Right renal cortex interstitium (tissue), 3 donors: ENCODE results near the gene ESYT1. TPM values are rescaled to one million over a fixed set of nuclear protein-coding genes. Genes with fewer than 3 reads are reported as not detected.

Source experiments
- DNase-seq, 3 donors: peaks; one replicate each; pipeline ENCODE4 v3.0.0-alpha.2; 2013; ENCODE audit warnings: low read depth in 3 of 3, low spot score in 2 of 3
- polyA plus RNA-seq, 3 donors: library from polyadenylated mRNA; unstranded; fragments of 120-200 nt; gene quantifications; one replicate each; pipeline ENCODE4 v1.2.1, GENCODE V29; 2013; ENCODE audit not compliant: insufficient read length in 3 of 3

Gene ESYT1, protein sequence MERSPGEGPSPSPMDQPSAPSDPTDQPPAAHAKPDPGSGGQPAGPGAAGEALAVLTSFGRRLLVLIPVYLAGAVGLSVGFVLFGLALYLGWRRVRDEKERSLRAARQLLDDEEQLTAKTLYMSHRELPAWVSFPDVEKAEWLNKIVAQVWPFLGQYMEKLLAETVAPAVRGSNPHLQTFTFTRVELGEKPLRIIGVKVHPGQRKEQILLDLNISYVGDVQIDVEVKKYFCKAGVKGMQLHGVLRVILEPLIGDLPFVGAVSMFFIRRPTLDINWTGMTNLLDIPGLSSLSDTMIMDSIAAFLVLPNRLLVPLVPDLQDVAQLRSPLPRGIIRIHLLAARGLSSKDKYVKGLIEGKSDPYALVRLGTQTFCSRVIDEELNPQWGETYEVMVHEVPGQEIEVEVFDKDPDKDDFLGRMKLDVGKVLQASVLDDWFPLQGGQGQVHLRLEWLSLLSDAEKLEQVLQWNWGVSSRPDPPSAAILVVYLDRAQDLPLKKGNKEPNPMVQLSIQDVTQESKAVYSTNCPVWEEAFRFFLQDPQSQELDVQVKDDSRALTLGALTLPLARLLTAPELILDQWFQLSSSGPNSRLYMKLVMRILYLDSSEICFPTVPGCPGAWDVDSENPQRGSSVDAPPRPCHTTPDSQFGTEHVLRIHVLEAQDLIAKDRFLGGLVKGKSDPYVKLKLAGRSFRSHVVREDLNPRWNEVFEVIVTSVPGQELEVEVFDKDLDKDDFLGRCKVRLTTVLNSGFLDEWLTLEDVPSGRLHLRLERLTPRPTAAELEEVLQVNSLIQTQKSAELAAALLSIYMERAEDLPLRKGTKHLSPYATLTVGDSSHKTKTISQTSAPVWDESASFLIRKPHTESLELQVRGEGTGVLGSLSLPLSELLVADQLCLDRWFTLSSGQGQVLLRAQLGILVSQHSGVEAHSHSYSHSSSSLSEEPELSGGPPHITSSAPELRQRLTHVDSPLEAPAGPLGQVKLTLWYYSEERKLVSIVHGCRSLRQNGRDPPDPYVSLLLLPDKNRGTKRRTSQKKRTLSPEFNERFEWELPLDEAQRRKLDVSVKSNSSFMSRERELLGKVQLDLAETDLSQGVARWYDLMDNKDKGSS
- 10 to 100 TPM; 75.1 to 82.9 (median 77.6) TPM for polyA plus RNA-seq

DNA sequence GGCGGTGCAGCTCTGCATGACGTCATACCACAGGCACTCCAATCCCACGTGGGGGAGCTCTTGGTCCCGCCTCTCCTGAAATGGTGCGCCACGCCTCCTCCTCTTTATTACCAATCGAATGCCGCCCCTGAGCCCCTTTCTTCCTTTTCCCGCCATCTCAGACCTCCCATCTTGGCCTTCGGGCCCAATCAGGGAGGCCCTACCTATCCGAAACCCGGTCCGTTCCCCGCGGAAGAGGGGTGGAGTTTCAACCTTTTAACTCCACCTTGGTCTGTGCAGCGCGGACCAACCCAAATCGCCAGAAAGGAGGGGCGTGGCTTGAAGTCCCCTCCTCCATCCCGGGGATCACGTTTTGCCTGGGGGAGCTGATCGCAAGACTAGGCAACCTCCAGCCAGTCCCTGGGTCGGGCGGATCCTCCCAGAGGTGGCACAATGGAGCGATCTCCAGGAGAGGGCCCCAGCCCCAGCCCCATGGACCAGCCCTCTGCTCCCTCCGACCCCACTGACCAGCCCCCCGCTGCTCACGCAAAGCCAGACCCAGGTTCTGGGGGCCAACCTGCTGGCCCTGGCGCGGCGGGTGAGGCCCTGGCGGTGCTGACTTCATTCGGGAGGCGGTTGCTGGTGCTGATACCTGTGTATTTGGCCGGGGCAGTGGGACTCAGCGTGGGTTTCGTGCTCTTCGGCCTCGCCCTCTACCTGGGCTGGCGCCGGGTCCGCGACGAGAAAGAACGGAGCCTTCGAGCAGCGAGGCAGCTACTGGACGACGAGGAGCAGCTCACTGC lies at the start of gene ESYT1:
Gene ESYT1, plus strand, starts transcription at position 380 of the 782 bp plus-strand sequence. Its CDS starts 53 bp downstream, at position 433.
- peak; percentile 98 to 100 (median 98) for DNase-seq

DNA sequence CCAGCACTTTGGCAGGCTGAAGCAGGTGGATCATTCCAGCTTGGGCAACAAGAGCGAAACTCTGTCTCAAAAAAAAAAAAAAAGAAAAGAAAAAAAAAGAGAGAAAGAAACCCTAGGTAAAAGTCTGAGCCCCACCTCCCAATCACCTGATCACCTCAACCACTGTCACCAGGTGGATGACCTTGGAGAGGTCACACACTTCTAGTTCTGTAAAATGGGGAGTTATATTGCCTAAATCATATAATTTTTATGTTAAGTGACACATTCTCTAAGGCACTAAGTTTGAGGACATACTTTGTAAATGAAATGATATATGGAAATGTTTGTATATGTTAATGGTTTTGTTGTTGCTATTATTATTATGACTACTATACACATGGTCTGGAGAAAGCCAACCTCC lies 49.6 kb upstream of the ESYT1 start:
- DNase-seq = no peak

DNA sequence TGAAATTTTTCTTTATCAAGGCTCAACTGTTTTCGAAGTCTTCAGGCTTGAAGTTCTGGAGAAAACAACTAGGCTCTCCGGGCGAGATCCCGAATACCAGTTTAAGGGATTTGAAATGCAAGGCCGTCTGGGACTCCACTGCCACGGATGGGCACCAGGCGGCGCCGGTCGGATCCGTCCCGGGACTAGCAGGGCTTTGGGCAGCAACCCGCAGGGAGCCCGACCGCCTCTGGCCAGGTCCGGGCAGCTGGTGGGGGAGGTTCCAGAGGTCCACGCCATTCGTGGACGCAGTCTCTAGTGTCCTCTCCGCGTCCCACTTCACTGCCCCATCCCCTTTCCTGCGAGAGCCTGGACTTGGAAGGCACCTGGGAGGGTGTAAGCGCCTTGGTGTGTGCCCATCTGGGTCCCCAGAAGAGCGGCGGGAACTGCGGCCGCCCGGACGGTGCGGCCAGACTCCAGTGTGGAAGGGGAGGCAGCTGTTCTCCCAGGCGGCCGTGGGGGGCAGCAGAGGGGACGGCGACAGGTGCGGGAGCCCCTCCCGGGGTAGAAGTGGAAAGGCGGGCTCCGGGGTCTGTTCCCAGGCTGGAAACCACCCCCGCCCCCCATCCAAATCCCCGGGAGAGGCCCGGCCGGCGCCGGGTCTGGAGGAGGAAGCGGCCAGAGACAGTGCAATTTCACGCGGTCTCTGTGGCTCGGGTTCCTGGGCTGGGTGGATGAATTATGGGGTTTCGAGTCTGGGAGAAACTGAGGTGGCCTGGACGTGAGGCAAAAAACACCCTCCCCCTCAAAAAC lies 48.9 kb upstream of the ESYT1 start:
- peak in 2 of 3 donors; percentile 52 to 68 for DNase-seq

DNA sequence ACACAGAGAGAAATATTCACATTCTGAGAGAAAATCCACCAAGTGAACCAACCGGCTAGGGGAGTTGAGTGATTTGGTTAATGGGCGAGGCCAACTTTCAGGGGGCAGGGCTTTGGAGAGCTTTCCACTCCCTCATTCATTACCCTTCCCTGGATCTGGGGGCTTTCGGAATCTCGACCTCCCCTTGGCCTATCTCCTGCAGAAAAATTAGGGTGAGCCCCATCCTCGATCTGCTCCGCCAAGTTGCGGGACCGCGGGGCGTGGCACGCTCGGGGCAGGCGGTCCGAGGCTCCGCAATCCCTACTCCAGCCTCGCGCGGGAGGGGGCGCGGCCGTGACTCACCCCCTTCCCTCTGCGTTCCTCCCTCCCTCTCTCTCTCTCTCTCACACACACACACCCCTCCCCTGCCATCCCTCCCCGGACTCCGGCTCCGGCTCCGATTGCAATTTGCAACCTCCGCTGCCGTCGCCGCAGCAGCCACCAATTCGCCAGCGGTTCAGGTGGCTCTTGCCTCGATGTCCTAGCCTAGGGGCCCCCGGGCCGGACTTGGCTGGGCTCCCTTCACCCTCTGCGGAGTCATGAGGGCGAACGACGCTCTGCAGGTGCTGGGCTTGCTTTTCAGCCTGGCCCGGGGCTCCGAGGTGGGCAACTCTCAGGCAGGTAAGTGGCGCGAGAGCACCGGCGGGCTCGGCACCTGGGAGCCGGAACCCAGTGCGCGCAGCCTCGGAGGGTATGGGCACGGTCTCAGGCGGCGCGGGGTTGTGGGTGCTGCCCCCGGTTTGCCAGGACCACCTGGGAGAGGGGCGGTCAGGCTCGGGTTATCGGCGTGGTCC lies 48.1 kb upstream of the ESYT1 start, which contains the start of gene ERBB3:
Gene ERBB3, plus strand, starts transcription at position 443 of the 833 bp plus-strand sequence. Its CDS starts 136 bp downstream, at position 579.
- DNase-seq = peak in 2 of 3 donors; percentile 57 to 72

DNA sequence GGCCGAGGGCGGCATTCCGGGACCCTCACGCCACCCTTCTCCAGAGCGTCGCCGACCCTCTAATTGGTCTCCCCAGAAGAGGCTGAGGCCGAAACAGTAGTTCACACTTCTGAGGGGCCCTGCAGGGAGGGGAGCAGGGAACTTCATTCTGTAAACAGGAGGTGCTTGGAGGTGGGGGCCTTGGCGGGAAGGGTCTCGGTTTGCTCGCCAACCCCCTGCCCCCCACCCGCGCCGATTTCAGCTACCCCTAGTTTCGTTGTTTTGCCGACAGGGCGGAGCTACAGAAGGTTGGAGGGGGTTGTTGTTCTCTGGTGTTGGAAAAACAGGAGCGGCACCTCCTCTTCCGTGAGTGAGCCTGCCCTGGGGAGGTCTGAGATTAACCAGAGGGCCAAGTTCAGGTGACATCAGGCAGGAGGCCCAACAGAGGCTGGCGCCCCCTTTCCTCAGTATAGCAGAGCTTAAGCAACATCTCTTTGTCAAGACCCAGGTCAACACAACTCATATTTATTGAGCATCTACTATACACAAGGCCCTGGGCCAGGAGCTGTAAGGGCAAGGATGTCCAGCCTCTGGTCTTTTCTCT lies 47.4 kb upstream of the ESYT1 start:
- DNase-seq = no peak

DNA sequence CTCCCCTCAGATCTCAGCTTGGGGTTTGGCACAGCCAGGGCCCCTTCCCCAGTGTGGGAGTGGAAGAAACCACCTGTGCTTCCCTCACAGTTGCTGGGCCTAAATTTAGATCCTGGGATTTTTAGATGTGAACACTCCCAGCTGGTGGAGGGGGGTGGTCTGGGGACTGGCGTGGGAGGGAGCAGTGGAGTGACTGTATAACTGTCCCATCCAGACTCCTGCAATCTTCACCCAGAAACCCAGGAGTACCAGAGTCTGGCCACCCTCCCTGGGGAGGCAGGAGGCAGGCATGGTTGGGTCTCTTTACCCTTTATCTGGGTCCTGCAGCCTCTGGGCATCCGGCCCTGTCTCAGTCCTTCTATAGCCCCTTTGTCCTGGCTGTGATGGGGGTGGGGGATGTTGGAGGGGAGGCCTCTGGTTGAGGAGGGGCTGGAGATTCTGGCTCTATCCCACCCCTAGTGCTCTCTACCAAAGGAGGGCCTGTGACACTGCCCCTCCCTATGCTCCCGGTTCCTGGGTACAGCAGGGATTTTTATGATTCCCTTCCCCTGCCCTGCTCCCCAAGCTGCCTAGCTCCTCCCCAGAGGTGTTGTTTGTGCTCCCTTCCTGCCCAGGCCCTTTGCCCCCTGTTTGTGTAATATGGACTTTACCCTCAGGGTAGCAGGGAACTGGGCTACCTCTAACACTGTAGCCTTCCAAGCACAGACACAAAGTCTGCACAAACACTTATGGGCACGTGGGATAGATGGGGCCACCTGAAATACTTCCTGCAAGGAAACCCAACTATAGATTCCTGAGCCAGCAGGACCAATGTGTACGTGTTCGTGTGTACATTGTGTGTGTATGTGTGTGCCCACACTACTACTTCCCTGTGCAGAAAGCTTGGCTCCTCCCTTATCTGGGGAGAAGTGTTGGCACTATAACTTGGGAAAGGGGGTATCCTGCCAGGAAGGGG lies 46.4 kb upstream of the ESYT1 start:
- DNase-seq = no peak

DNA sequence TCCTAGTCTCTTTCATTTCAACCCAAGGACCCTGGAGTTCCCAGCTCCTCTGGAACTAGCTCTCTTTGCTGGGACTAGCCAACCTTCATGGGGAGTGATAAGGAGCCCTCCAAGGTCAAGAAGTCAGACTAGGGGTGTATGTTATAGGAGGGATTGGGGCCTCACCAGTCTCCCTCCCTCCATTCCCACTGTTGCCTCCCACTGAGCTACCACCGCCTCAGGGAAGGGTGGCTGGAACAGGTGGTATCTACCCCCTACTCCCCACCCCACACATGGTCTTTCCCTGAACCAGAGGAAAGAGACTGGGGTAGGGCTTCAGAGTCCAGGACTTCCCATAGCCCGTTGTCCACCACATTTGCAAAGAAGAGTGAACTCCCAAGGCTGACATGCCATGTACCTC lies 45.7 kb upstream of the ESYT1 start:
- DNase-seq = no peak

DNA sequence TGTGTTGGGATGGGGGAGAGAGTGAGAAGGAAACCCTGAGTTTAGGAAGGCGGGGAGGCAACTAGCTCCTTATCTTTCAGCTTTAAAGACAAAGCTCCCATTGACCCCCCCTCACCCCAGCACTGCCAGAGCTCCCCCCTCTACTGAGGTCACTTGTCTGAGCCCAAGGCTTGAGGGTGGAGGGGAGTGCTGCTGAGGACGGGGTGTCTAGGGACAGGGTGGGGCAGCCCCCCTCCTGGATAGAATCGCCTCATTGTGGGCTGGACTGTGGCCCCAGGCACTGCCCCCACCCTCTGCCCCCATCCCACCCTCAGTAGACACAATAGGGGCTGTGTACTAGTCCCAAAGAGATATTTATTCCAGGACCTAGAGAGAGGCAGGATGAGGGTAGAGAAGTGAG lies 45.1 kb upstream of the ESYT1 start:
- no peak for DNase-seq

DNA sequence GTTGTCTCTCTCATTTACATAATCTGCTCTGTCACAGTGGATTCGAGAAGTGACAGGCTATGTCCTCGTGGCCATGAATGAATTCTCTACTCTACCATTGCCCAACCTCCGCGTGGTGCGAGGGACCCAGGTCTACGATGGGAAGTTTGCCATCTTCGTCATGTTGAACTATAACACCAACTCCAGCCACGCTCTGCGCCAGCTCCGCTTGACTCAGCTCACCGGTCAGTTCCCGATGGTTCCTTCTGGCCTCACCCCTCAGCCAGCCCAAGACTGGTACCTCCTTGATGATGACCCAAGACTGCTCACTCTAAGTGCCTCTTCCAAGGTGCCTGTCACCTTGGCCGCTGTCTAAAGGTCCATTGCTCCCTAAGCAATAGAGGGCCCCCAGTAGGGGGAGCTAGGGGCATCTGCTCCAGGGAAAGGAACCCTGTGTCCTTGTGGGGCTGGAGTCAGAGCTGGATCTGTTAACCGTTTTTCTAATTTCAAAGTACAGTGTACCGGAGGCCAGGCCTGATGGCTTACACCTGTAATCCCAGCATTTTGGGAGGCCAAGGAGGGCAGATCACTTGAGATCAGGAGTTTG lies 43.0 kb upstream of the ESYT1 start:
- no peak for DNase-seq

DNA sequence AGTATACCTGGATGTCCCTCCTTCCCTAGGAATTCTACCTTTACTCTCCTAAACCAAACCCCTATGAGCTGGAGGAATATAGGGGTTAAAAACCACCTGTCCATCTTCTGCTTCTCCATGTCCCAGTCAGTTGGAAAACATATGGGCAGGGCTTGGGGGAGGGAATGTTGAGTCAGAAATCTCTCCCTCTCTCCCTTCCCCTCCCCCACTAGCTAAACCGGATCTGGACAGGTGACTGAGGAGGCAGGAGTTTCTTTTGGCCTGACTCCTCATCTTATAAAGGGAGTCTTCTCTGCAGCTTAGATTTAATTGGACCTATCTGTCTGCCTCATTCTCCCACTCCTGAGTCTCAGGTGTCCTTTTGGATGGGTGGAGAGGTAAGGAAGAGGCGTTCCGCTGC lies 42.0 kb upstream of the ESYT1 start:
- DNase-seq = no peak

DNA sequence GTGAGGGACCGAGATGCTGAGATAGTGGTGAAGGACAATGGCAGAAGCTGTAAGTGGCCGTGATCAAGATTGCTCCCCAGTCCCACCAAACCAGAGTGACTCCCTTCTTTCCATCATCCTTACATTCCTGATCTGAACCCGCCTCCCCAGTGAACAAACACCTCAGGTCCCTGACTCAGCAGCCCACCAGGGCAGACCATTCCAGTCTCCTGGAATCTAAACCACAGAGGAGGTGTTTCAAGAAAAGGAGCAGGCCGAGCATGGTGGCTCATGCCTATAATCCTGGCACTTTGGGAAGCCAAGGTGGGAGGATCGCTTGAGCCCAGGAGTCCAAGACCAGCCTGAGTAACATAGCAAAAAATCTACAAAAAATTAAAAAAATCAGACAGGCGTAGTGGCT lies 41.5 kb upstream of the ESYT1 start:
- no peak for DNase-seq

DNA sequence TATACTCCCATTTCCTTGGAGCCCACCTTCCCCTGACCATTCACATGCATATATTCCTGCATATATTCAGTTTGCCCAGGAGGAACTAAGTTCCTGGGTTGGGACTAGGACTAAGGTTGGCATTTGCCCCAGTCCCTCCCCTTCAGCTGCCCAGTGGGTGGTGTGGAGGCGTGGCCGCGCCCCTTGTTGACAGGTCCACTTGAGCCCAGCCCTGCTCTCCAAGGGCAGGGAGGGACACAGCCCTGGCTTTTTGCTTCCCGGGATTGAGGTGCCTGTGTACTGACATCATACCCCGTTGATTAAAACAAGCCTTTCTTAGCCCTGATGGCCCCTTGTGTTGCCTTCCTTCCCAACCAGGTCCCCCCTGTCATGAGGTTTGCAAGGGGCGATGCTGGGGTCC lies 40.8 kb upstream of the ESYT1 start:
- no peak for DNase-seq

DNA sequence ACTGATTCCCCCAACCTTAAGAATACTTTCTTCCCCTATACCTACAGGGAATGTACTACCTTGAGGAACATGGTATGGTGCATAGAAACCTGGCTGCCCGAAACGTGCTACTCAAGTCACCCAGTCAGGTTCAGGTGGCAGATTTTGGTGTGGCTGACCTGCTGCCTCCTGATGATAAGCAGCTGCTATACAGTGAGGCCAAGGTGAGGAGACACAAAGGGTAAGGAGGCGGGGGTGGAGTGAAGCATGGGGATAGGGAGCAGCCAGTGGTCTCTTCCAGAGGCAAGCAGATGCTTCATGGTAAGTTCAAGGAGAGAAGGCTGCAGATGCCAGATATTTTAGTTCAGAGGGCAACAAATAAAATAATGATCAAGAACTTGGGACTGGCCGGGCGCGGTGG lies 30.3 kb upstream of the ESYT1 start:
- no peak for DNase-seq

DNA sequence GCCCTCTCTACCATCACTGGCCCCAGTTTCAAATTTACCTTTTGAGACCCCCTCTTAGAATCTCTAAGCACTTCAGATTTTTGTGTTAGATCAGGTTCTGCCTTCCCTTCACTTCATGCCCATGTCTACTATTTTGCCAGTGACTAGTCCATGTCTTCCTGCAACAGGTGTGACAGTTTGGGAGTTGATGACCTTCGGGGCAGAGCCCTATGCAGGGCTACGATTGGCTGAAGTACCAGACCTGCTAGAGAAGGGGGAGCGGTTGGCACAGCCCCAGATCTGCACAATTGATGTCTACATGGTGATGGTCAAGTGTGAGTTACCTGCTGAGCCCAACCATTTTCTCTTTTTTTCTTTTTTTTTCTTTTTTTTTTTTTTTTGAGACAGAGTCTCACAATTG lies 29.5 kb upstream of the ESYT1 start:
- DNase-seq = no peak

DNA sequence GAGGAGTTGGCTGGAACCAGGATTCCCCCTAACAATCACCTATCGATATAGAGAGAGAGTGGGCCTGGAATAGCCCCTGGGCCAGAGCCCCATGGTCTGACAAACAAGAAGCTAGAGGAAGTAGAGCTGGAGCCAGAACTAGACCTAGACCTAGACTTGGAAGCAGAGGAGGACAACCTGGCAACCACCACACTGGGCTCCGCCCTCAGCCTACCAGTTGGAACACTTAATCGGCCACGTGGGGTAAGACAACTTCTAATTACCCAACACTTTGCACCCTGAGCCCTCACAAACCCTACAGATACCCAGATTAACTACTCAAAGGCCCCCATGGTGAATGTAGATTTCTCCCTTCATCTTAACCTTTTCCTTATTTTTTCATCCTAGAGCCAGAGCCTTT lies 28.3 kb upstream of the ESYT1 start:
- DNase-seq = no peak

DNA sequence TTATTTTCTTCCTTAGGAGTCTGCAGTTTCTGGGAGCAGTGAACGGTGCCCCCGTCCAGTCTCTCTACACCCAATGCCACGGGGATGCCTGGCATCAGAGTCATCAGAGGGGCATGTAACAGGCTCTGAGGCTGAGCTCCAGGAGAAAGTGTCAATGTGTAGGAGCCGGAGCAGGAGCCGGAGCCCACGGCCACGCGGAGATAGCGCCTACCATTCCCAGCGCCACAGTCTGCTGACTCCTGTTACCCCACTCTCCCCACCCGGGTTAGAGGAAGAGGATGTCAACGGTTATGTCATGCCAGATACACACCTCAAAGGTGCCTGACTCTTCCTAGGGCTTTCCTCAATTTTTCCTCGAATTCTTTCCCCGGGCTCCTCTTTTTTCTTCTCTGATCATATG lies 27.0 kb upstream of the ESYT1 start:
- DNase-seq = no peak

DNA sequence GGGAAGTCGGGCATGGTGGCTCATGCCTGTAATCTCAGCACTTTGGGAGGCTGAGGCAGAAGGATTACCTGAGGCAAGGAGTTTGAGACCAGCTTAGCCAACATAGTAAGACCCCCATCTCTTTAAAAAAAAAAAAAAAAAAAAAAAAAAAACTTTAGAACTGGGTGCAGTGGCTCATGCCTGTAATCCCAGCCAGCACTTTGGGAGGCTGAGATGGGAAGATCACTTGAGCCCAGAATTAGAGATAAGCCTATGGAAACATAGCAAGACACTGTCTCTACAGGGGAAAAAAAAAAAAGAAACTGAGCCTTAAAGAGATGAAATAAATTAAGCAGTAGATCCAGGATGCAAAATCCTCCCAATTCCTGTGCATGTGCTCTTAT lies 25.4 kb upstream of the ESYT1 start:
- DNase-seq = no peak
